ENCODE measurements around the gene CPNE2. TPM values are rescaled to one million over a fixed set of nuclear protein-coding genes. Genes with fewer than 3 reads are reported as not detected.

The CPNE2 gene
- total RNA-seq, 4 donors from 2014 or later: 21.6 to 43.0 (median 34.9) TPM

GRCh38 chr16:57143149-57143921 lies 51.0 kb downstream of the CPNE2 start:
- H3K9me3 ChIP-seq: no peaks in the 10 kb centered on the region
- 36% methylated on average over 5 of the region's 14 CpGs for WGBS
- intact Hi-C loops (cut with DNase I): no loop called here
- no peak for DNase-seq (ENCODE audit: extremely low spot score)
- no peak overlapping the region for H3K4me3 ChIP-seq
- peak overlapping the region in 1 of 4 donors; percentile 26 for H3K27ac ChIP-seq (replicated peaks in 1 of 4)
- peaks cover 58 to 82% (median 65%) of the 10 kb centered on the region in 4 donors for H3K4me1 ChIP-seq
- TF ChIP-seq, protein P1, sequence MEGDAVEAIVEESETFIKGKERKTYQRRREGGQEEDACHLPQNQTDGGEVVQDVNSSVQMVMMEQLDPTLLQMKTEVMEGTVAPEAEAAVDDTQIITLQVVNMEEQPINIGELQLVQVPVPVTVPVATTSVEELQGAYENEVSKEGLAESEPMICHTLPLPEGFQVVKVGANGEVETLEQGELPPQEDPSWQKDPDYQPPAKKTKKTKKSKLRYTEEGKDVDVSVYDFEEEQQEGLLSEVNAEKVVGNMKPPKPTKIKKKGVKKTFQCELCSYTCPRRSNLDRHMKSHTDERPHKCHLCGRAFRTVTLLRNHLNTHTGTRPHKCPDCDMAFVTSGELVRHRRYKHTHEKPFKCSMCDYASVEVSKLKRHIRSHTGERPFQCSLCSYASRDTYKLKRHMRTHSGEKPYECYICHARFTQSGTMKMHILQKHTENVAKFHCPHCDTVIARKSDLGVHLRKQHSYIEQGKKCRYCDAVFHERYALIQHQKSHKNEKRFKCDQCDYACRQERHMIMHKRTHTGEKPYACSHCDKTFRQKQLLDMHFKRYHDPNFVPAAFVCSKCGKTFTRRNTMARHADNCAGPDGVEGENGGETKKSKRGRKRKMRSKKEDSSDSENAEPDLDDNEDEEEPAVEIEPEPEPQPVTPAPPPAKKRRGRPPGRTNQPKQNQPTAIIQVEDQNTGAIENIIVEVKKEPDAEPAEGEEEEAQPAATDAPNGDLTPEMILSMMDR (IDR thresholded peaks at IDR 0.05): no peak
- TF ChIP-seq POLR2A (IDR thresholded peaks at IDR 0.05; ENCODE audit: low read depth): no peak
- TF ChIP-seq POLR2AphosphoS5 (IDR thresholded peaks at IDR 0.05): no peak
- TF ChIP-seq EP300 (IDR thresholded peaks at IDR 0.05): no peak
- H3K27me3 ChIP-seq: no peaks in the 10 kb centered on the region
- peaks cover 0 to 16% (median 4%) of the 10 kb centered on the region in 4 donors for H3K36me3 ChIP-seq

DNA sequence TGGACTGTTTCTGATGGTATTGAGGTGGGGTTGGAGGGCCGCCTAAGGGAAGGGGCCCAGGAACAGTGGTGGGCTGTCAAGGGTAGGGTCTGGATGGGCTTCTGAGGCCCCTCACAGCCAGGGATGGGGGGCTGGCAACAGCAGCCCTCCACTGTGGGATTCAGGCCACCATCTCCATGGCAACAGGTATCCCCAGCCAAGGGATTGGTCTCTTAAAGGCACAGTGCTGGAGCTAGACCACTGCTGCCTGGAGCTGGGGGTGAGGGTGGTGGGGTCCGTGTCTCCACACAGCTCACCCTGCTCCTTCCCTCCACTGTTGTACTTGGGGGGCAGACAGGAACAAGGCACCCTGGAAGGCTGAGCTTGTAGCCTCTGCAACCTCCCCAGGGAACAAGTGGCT lies 51.6 kb downstream of the CPNE2 start:
- intact Hi-C loops (cut with DNase I): no loop called here
- no peak overlapping the region for H3K27ac ChIP-seq (replicated peaks in 1 of 4)
- 86% methylated on average over 1 of the region's 2 CpGs for WGBS
- no peaks in the 10 kb centered on the region for H3K9me3 ChIP-seq
- no peaks in the 10 kb centered on the region for H3K27me3 ChIP-seq
- DNase-seq (ENCODE audit: extremely low spot score): no peak
- TF ChIP-seq POLR2A (IDR thresholded peaks at IDR 0.05; ENCODE audit: low read depth) (no peak), EP300 (IDR thresholded peaks at IDR 0.05) (no peak), POLR2AphosphoS5 (IDR thresholded peaks at IDR 0.05) (no peak)
- TF ChIP-seq, protein P1 (IDR thresholded peaks at IDR 0.05): no peak
- H3K4me1 ChIP-seq: peaks cover 61 to 86% (median 71%) of the 10 kb centered on the region in 4 donors
- H3K36me3 ChIP-seq: peaks cover 0 to 16% (median 7%) of the 10 kb centered on the region in 4 donors
- no peak overlapping the region for H3K4me3 ChIP-seq

- no peak overlapping the region for H3K4me3 ChIP-seq
- H3K36me3 ChIP-seq: peaks cover 0 to 26% (median 9%) of the 10 kb centered on the region in 4 donors
- no peaks in the 10 kb centered on the region for H3K27me3 ChIP-seq
- H3K9me3 ChIP-seq: no peaks in the 10 kb centered on the region
- no peak overlapping the region for H3K27ac ChIP-seq (replicated peaks in 1 of 4)
- H3K4me1 ChIP-seq: peaks cover 61 to 74% (median 70%) of the 10 kb centered on the region in 4 donors
- TF ChIP-seq POLR2A (IDR thresholded peaks at IDR 0.05; ENCODE audit: low read depth) (no peak), EP300 (IDR thresholded peaks at IDR 0.05) (no peak), POLR2AphosphoS5 (IDR thresholded peaks at IDR 0.05) (no peak)
- TF ChIP-seq, protein P1 (IDR thresholded peaks at IDR 0.05): no peak
- WGBS: 73% methylated on average over 13 of the region's 14 CpGs
- intact Hi-C loops (cut with DNase I): no loop called here
- no peak for DNase-seq (ENCODE audit: extremely low spot score)
Measured at GRCh38 chr16:57145046-57146021, 53.0 kb downstream of the CPNE2 start.

DNA sequence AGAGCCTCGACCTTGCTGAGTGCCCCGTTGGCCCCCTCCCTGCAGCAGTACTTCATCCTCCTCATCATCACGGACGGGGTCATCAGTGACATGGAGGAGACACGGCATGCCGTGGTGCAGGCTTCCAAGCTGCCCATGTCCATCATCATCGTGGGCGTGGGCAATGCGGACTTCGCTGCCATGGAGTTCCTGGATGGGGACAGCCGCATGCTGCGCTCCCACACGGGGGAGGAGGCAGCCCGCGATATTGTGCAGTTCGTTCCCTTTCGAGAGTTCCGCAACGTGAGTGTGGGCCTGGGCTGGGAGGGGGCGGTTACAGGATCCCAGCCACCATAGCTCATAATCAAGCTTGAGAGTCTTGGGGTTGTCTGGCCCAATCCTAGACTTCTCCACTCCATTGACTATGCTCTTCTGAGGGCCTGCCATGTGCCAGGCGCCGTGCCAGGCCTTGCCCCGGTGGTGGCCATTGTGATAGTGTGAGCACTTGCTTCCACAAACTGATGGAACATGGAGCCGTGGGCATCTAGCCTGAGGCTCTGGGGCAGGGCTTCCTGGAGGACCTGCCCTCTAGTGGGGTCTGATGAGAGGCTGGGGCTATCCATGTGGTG lies 53.8 kb downstream of the CPNE2 start:
- DNase-seq (ENCODE audit: extremely low spot score): no peak
- peaks cover 0 to 26% (median 9%) of the 10 kb centered on the region in 4 donors for H3K36me3 ChIP-seq
- TF ChIP-seq POLR2AphosphoS5 (IDR thresholded peaks at IDR 0.05): peak in 1 of 2 donors; percentile 3
- TF ChIP-seq, protein P1 (IDR thresholded peaks at IDR 0.05): no peak
- TF ChIP-seq EP300 (IDR thresholded peaks at IDR 0.05): no peak
- no peak overlapping the region for H3K4me3 ChIP-seq
- 88% methylated on average over 24 of the region's 24 CpGs for WGBS
- H3K9me3 ChIP-seq: no peaks in the 10 kb centered on the region
- intact Hi-C loops (cut with DNase I): no loop called here
- peaks cover 58 to 66% (median 65%) of the 10 kb centered on the region in 4 donors for H3K4me1 ChIP-seq
- H3K27ac ChIP-seq (replicated peaks in 1 of 4): no peak overlapping the region
- no peaks in the 10 kb centered on the region for H3K27me3 ChIP-seq
